ENCODE results near the gene C3orf85.

DNA sequence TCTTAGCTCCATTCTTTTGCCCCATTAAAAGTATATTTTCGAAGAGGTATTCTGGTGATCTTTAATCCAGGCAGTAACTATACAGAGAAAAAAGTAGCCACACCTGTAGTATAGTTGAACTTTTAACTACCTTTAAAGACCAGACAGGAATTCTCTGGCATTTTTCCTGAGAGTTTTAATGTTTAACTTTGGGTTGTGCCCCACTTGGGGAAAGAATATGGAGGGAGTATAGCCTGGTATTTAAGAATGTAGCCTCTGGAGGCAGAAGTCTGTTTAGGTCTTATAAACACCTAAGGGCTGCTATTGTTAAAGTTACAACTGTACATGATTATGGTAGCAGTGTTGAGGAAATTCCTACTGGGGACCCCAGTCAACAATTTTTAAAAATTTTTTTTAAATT is 19.3 kb downstream of the C3orf85 start:
- no peak for TF ChIP-seq GATA2 (IDR thresholded peaks at IDR 0.05; ENCODE audit: low read depth, low read length)
- no peak for TF ChIP-seq GATA3 (IDR thresholded peaks at IDR 0.05; ENCODE audit: low read depth, low read length)

Data from SH-SY5Y (cell line).